Nephron progenitor cell (in vitro differentiated cells): ENCODE data around the gene PRM2.
"Not testable (repeated sequence)": the region's sequence is repeated elsewhere in the genome, so short reads cannot be mapped to it uniquely, and the experiment has no call there.

ENCODE experiments used
- DNase-seq: peaks from one replicate; pipeline ENCODE4 v3.0.0; 2021
- H3K27ac Mint-ChIP-seq: 2 replicates; pipeline ENCODE4 v1.8.0; 2021; ENCODE audit warnings: mild to moderate bottlenecking, moderate library complexity, mixed read lengths
- H3K27me3 Mint-ChIP-seq: 2 replicates; pipeline ENCODE4 v1.8.0; 2021; ENCODE audit warnings: mild to moderate bottlenecking, low read depth, mixed read lengths; ENCODE audit not compliant: poor library complexity
- H3K36me3 Mint-ChIP-seq: 2 replicates; pipeline ENCODE4 v1.8.0; 2021; ENCODE audit warnings: low read depth, mixed read lengths
- H3K4me1 Mint-ChIP-seq: 2 replicates; pipeline ENCODE4 v1.8.0; 2021; ENCODE audit warnings: mixed read lengths
- H3K4me3 Mint-ChIP-seq: 2 replicates; pipeline ENCODE4 v1.8.0; 2021; ENCODE audit warnings: mild to moderate bottlenecking, moderate library complexity, mixed read lengths
- H3K9me3 Mint-ChIP-seq: 2 replicates; pipeline ENCODE4 v1.8.0; 2021; ENCODE audit warnings: mild to moderate bottlenecking, moderate library complexity, mixed read lengths
- TF ChIP-seq, protein P1 (sequence below): fragments of 200-600 bp; sonication (generic); IDR thresholded peaks from 2 replicates; pipeline ENCODE4 v1.5.0; 2021; ENCODE audit warnings: antibody characterized with exemption

The PRM2 gene

DNA sequence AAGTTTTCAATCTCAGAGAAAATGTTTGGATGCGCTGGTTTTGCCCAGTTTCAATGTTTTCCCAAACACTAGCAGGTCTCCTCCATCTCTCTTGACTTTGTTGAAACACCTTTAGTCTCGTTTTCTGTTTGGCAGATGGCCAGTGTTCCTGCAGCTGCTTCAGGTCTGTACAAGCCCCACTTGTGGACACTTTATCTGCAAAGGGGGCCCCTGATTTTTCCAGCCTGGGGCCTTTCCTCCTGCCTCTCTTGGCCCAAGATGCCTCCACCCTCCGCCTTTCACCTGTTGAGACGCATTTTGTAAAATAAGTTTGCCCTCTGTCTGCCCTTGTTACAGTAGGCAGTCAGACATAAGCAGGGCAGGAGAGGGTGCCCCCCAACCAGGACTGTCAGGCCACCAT lies 26.7 kb upstream of the PRM2 start:
- Mint-ChIP-seq H3K27ac (no peak overlapping the region), H3K9me3 (no peaks in the 10 kb centered on the region), H3K27me3 (peaks cover 21% of the 10 kb centered on the region), H3K4me1 (peaks cover 9% of the 10 kb centered on the region), H3K36me3 (no peaks in the 10 kb centered on the region), H3K4me3 (no peak overlapping the region)
- TF ChIP-seq, protein P1, sequence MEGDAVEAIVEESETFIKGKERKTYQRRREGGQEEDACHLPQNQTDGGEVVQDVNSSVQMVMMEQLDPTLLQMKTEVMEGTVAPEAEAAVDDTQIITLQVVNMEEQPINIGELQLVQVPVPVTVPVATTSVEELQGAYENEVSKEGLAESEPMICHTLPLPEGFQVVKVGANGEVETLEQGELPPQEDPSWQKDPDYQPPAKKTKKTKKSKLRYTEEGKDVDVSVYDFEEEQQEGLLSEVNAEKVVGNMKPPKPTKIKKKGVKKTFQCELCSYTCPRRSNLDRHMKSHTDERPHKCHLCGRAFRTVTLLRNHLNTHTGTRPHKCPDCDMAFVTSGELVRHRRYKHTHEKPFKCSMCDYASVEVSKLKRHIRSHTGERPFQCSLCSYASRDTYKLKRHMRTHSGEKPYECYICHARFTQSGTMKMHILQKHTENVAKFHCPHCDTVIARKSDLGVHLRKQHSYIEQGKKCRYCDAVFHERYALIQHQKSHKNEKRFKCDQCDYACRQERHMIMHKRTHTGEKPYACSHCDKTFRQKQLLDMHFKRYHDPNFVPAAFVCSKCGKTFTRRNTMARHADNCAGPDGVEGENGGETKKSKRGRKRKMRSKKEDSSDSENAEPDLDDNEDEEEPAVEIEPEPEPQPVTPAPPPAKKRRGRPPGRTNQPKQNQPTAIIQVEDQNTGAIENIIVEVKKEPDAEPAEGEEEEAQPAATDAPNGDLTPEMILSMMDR = no peak
- no peak for DNase-seq

DNA sequence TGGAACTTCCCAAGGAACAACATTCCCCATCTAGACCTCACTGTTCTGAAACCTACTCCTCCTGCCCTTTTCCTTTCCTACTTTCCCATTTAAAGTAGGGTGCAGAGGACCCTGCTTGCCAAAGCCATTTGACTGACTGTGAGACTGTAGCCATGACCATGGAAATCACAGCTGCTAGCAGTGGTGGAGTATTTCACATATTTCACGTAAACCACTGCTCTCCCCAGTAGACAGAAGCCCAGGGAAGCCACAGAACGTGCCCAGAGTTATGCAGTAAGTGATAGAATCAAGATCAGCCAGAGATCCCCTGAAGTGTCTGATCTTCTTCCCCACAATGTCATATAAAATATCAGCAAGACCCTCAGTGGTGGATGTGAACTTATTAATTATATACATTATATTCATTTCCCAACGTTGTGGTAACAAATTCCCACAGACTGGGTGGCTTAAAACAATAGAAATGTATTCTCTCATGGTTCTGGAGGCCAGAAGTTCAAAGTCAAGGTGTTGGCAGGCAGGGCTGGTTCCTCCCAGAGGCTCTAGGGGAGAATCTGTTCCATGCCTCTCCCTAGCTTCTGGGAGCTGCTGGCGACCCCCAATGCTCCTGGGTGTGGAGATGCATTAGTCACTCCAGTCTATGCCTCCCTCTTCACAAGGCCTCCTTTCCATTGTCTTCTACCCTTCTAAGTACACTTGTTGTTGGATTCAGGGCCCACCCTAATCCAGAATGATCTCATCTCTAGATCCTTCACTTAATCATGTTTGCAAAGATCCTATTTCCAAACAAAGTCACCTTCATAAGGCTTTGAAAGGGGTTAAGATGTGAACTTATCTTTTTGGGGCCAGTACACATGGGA lies 25.6 kb upstream of the PRM2 start:
- Mint-ChIP-seq H3K4me3 (no peak overlapping the region), H3K36me3 (no peaks in the 10 kb centered on the region), H3K4me1 (peaks cover 19% of the 10 kb centered on the region), H3K27ac (no peak overlapping the region), H3K27me3 (peaks cover 26% of the 10 kb centered on the region), H3K9me3 (no peaks in the 10 kb centered on the region)
- TF ChIP-seq, protein P1 = no peak
- no peak for DNase-seq

DNA sequence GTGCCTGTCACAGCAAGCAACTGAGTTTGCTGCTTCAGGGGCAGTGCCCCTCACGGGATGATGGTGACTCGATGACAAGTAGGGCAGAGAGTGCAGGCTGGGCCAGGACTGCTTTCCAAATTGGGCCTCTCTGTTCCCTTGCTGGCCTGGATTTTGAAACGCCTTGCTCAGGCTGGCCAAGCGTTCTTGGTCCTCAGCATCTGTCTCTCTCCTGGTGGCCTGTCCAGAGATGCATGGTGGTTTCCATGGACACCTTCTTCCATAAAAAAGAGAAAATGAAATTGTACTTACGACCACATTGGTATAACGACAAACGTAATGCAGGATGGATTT lies 24.2 kb upstream of the PRM2 start:
- peaks cover 26% of the 10 kb centered on the region for H3K27me3 Mint-ChIP-seq
- no peaks in the 10 kb centered on the region for H3K9me3 Mint-ChIP-seq
- H3K27ac Mint-ChIP-seq = no peak overlapping the region
- H3K4me1 Mint-ChIP-seq = peaks cover 27% of the 10 kb centered on the region
- DNase-seq = no peak
- H3K4me3 Mint-ChIP-seq = no peak overlapping the region
- TF ChIP-seq, protein P1 = no peak
- H3K36me3 Mint-ChIP-seq = no peaks in the 10 kb centered on the region

DNA sequence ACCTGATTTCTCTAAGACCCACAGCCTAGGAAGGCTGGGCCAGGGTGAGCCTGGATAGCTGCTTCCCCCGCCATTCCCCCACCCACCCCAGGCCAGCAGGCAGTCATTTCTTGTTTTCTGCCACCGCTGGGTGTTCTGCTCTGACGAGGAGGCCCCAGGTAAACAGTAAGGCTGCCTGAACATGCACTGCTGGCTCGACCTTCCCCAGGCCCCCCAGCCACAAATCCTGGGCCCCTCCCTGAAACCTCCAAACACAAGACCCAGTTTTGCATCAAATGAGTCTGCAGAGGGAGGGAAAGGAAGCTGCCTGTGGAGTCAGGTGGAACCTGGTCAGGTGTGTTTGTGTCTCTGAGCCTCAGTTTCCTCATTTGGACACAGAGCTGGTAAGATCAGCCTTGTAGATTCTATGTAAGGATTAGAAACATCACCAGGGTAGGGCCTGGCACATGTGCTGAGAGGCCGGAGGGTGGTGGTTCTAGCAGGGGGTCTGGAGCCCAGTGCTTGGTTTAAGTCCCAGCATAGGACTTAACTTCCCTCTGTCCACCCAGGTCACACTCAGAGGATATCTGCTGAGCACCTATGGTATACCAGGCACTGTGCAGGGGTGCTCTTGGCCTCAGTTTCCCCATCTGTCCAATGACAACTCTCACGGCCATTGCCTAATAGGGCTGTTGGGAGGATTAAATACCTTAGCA lies 23.7 kb upstream of the PRM2 start:
- Mint-ChIP-seq H3K27me3 (peaks cover 26% of the 10 kb centered on the region), H3K4me3 (no peak overlapping the region), H3K9me3 (no peaks in the 10 kb centered on the region), H3K27ac (no peak overlapping the region), H3K36me3 (no peaks in the 10 kb centered on the region), H3K4me1 (peaks cover 27% of the 10 kb centered on the region)
- TF ChIP-seq, protein P1 = no peak
- DNase-seq = no peak

DNA sequence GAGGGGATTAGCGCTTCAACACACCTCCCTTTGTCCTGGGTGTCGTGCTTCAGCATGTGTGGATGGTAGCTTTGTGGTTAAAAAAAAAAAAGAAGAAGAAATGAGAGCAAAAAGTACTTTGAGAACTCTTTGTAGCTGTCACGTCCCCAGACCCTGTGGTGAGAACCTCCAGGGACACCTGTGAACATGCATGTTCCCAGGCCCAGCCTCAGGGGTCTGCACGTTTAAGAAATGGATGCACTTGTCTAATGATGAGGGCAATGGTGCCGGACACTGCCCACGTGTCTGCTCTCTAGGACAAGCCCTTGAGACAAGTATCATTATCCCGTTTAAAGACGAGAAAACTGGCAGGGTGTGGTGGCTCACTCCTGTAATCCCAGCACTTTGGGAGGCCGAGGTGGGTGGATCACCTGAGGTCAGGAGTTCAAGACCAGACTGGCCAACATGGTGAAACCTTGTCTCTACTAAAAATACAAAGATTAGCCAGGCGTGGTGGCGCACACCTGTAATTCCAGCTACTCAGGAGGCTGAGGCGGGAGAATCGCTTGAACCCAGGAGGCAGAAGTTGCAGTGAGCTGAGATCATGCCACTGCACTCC lies 22.8 kb upstream of the PRM2 start:
- DNase-seq, H3K36me3 Mint-ChIP-seq, H3K9me3 Mint-ChIP-seq, H3K27ac Mint-ChIP-seq, H3K4me3 Mint-ChIP-seq: not testable (repeated sequence)
- peaks cover 22% of the 10 kb centered on the region for H3K27me3 Mint-ChIP-seq
- H3K4me1 Mint-ChIP-seq = peaks cover 27% of the 10 kb centered on the region

DNA sequence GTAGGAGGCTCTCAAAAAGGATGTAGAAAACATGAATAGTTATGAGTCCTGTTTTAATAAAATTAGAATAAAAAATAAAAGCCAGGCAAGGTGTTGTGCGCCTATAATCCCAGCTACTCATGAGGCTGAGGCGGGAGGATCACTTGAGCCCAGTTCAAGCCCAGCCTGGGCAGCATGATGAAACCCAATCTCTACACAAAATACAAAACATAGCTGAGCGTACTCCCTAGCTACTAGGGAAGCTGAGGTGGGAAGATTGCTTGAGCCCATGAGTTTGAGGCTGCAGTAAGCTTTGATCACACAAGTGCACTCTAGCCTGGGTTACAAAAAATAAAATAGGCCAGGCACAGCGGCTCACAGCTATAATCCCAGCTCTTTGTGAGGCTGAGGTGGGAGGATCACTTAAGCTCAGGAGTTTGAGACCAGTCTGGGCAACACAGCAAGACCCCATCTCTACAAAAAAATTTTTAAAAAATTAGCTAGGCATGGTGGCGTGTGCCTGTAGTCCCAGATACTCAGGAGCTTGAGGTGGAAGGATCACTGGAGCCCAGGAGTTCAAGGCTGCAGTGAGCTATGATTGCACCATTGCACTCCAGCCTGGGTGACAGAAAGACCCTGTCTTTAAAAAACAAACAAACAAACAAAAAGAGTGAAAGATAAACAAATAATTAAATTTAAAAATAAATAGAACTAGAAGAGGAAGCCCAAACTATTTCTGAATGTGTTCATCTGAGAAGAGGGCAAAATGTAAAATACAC lies 22.0 kb upstream of the PRM2 start:
- TF ChIP-seq, protein P1 = no peak
- Mint-ChIP-seq H3K27me3 (peaks cover 17% of the 10 kb centered on the region), H3K36me3 (no peaks in the 10 kb centered on the region), H3K4me3 (no peak overlapping the region), H3K9me3 (no peaks in the 10 kb centered on the region), H3K27ac (no peak overlapping the region), H3K4me1 (peaks cover 27% of the 10 kb centered on the region)
- DNase-seq = no peak
